GM18505 (cell line): ENCODE data around the gene FCSK.
A peak's percentile ranks its signal among the peaks of the same experiment; 100 is the strongest.

Experiments
- ATAC-seq: cut with Tn5 transposase; IDR thresholded peaks from one replicate; pipeline ENCODE4 v1.9.1; 2021; ENCODE audit not compliant: unreplicated experiment
- POLR2A ChIP-seq: IDR thresholded peaks from 4 replicates; pipeline ENCODE4 v1.6.1; 2011; ENCODE audit warnings: borderline replicate concordance; ENCODE audit not compliant: insufficient read depth, insufficient read length; ENCODE audit errors: extremely low read depth

The FCSK gene

GRCh38 chr16:70490261-70490660 lies 35.9 kb downstream of the FCSK start:
- no peak for TF ChIP-seq POLR2A
- no peak for ATAC-seq

DNA sequence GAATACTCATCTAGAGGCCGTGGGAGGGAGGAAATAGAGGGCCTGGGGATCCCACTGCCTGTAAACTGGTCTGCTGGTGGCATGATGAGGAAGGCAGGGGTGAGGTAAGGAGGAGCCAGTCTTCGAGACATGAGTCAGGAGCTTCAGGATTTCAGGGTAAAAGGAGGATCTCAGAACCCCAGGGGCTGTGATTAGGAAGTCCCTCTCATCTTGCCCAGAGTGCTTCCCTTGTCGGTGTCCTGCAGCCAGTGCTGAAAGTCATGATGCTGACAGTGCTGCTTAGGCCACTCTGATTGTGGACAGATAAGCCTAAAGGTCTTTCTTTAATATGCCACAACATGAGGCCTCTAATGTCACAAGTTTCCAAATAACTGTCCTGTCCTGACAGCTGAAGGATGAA lies 39.4 kb downstream of the FCSK start:
- no peak for ATAC-seq
- TF ChIP-seq POLR2A: no peak

- no peak for ATAC-seq
- TF ChIP-seq POLR2A: no peak
Observed at GRCh38 chr16:70494202-70494770, 39.9 kb downstream of the FCSK start.

DNA sequence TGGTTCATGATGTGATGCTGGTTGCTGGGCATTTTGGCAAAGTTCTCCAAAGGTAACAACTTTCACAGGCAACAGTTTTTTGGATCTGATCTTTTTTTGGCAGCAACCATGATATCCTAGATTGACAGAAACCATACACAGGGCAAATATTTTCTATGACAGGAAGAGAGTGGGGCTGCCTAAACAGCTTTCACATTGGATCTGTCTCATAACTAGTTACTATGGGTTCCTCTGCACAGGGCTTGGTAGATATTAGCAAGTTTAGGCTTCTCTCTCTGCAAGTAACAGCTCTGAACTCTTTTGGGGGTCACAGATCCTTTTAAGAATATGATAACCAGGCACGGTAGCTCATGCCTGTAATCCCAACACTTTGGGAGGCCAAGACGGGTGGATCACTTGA lies 40.4 kb downstream of the FCSK start:
- TF ChIP-seq POLR2A: no peak
- ATAC-seq: no peak

GRCh38 chr16:70495425-70496182 lies 41.2 kb downstream of the FCSK start:
- TF ChIP-seq POLR2A: no peak
- ATAC-seq: no peak

DNA sequence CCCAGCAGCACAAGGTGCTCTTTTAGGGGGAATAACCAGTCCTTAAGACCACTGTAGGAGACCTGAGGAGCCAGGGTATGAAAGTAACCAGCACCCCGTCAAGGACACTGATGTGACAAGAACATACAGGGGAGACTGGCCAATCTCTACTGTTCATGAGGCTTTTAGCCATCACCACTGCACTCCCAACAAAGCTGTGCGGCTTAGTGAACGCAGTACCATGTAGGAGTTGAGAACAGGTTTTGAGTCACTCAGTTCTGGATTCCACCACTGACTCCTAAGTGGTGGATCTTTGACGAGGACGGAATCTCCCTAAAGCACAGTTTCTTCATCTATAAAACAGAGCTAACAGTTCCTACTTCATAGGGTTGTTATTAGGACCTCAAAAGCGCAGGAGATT lies 42.1 kb downstream of the FCSK start:
- no peak for ATAC-seq
- TF ChIP-seq POLR2A: no peak

- ATAC-seq: no peak
- TF ChIP-seq POLR2A: no peak
Observed at GRCh38 chr16:70508752-70509151, 54.4 kb downstream of the FCSK start.

DNA sequence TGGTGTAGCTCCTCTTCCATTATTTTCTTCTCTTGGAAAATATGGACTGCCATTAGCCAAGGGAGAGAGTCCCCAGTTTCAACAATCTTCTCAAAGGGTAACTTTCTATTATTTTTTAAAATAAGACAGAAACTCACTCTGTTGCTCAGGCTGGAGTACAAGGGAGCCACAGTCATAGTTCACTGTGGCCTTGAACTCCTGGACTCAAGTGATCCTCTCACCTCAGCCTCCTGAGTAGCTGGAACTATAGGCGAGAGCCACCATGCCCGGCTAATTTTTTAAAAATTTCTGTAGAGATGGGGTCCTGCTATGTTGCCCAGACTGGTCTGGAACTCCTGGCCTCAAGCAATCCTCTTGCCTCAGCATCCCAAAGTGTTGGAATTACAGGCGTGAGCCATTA lies 55.8 kb downstream of the FCSK start:
- TF ChIP-seq POLR2A: no peak
- ATAC-seq: no peak

- ATAC-seq: no peak
- no peak for TF ChIP-seq POLR2A
Observed at GRCh38 chr16:70511833-70512232, 57.4 kb downstream of the FCSK start.

GRCh38 chr16:70512456-70512855 lies 58.1 kb downstream of the FCSK start:
- no peak for ATAC-seq
- TF ChIP-seq POLR2A: no peak

DNA sequence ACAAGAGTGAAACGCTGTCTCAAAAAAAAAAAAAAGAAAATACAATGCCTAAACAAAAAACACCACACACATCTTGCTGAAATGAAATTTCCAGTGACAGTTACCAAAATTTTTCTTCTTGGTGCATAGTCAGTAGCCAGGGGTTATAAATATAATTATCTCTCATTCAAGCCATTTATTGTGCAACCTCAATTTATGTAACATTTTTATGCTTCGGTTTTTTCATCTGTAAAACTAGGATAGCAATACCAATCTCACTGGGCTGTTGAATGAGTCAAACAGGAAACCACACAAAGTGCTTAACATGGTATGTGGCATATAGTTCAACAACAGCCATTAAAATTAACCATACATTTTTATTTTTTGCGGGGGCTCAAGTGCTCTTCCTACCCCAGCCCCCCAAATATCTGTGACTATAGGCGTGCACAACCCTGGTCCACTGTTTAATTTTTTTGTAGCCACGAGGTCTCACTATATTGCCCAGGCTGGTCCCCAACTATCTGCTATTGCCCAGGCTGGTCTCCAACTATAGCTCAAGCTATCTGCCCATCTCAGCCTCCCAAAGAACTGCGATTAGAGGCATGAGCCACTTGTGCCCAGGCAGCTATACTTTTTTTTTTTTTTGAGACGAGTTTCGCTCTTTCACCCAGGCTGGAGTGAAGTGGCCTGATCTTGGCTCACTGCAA lies 66.4 kb downstream of the FCSK start:
- TF ChIP-seq POLR2A: no peak
- ATAC-seq: no peak

DNA sequence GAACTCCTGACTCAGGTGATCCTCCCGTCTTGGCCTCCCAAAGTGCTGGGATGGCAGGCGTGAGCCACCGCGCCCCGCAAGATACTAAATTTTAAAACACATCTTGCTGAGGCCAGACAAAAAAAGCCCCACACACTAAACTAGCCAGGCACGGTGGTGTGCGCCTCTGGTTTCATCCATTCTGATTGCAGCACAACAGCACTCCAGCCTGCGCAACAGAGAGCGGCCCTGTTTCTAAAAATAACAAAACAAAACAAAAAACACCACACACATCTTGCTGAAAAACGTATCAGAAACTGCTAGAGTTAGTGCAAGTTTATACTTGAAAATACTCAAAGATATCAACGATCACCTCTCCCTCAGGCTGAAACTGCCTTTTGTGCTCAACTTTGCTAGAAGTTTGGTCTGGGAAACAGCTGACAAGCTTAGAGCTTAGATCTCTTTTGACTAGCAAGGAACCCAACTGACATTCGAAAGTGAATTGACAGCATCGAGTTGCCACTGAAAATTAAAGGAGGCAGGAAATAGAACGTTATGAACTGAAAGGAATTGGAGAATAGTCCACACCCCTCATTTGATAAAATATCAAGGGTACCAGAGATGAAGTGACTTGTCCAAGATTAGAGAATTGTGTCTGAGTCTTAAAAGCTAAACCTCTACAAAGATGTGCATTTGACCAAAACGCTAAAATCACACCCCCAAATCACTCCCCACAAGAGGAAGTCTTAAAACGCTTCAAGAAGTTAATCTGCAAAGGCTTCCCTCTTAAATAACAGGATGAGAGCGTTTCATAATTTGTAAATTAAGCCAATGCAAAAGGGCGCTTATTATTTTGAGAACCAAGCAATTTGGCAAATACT lies 68.1 kb downstream of the FCSK start:
- peak; percentile 10 for TF ChIP-seq POLR2A
- ATAC-seq: no peak

GRCh38 chr16:70523076-70523742 lies 68.8 kb downstream of the FCSK start, which contains the start of gene COG4:
TSS of gene COG4 (minus strand) at chr16:70523554. CDS start at chr16:70523543, 11 bp downstream.
- TF ChIP-seq POLR2A: peak; percentile 95
- ATAC-seq: peak; percentile 60

DNA sequence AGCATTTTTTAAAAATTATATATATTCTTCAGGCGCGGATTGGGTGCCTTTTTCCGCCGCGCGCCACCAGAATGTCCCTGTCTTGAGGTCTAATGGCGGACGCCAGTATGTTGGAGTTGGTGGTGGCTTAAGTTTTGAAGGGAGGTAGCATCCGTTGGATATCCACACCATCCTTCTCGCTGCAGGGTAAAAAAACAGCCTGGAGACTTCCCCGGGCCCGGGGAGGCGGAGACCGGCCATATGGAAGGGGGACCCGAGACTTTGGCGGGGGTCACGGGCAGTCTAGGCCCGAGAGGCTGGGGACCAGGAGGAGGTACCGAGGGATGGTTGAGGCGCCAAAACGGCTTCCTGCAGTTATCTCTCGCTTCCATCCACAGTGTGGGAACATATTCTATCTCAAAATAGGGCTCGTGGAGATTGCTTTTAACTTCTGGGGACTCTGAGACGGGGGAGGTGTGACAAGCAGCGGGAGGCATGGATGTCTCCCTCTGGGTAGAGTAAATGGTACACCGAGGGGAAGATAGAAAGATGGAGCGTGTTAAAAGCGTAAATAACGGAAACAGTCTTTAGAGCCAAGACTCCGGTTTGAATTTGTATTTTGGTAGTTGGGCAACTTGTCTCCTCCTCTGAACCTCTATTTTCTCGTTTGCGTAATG lies 69.5 kb downstream of the FCSK start, which contains the start of gene SF3B3:
Gene SF3B3 (plus strand): TSS at position 74 of the 656 bp plus-strand sequence. CDS start 2,841 bp downstream, outside the sequence.
- TF ChIP-seq POLR2A: peak; percentile 87
- ATAC-seq: peak; percentile 50

DNA sequence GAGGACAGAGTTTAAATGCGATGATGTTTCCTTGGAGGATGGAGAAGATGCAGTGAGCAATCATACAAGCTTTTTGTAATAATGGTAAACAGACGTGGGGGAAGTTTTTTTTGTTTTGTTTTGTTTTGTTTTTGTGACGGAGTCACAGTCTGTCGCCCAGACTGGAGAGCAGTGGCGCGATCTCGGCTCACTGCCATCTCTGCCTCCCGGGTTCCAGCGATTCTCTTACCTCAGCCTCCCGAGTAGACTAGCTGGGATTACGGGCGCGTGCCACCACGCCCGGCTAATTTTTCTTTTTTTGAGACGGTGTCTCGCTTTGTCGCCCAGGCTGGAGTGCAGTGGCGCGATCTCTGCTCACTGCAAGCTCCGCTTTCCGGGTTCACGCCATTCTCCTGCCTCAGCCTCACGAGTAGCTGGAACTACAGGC lies 70.0 kb downstream of the FCSK start:
- peak; percentile 4 for ATAC-seq
